HG03139 (cell line): ENCODE measurements around the gene TRIML2.
"Not testable (repeated sequence)": the region's sequence is repeated elsewhere in the genome, so short reads cannot be mapped to it uniquely, and the experiment has no call there.

Experiments used
- ATAC-seq: cut with Tn5 transposase; IDR thresholded peaks from one replicate; pipeline ENCODE4 v1.9.1; 2021; ENCODE audit not compliant: unreplicated experiment

TRIML2 gene

GRCh38 chr4:188107931-188108843 is 1.2 kb downstream of the TRIML2 start:
- no peak for ATAC-seq

- ATAC-seq, result no peak
Measured at GRCh38 chr4:188106454-188106853, 2.9 kb downstream of the TRIML2 start.

GRCh38 chr4:188092824-188093223 is 16.6 kb downstream of the TRIML2 start:
- ATAC-seq, result no peak

GRCh38 chr4:188086858-188087257 is 22.5 kb downstream of the TRIML2 start:
- ATAC-seq, result no peak

GRCh38 chr4:188082796-188083195 is 26.6 kb downstream of the TRIML2 start:
- no peak for ATAC-seq

GRCh38 chr4:188078116-188078515 is 31.3 kb downstream of the TRIML2 start:
- ATAC-seq, result no peak

GRCh38 chr4:188076169-188076568 is 33.2 kb downstream of the TRIML2 start:
- ATAC-seq, result no peak

- ATAC-seq, result no peak
Measured at GRCh38 chr4:188061083-188061482, 48.3 kb downstream of the TRIML2 start.

- no peak for ATAC-seq
Measured at GRCh38 chr4:188053302-188053701, 56.1 kb downstream of the TRIML2 start.

GRCh38 chr4:188046657-188047056 is 62.7 kb downstream of the TRIML2 start:
- ATAC-seq, result no peak

- not testable (repeated sequence) for ATAC-seq
Measured at GRCh38 chr4:188045461-188045860, 63.9 kb downstream of the TRIML2 start.

- ATAC-seq, result no peak
Measured at GRCh38 chr4:188043154-188043553, 66.2 kb downstream of the TRIML2 start.

- ATAC-seq, result no peak
Measured at GRCh38 chr4:188042191-188042590, 67.2 kb downstream of the TRIML2 start.

GRCh38 chr4:188041721-188042120 is 67.7 kb downstream of the TRIML2 start:
- no peak for ATAC-seq
